Measurements from ENCODE around the gene MATN4.

- TF ChIP-seq CTCF (conservative IDR thresholded peaks at IDR 0.05) (no peak), EZH2 (IDR thresholded peaks at IDR 0.05; ENCODE audit: low read depth) (no peak)
Observed at GRCh38 chr20:45292343-45292742, 15.8 kb downstream of the MATN4 start.
